HG02571 (cell line): Measurements from ENCODE around the gene C1QL3.
A peak's percentile ranks its signal among the peaks of the same experiment; 100 is the strongest.

Experiments used
- ATAC-seq: cut with Tn5 transposase; IDR thresholded peaks from one replicate; pipeline ENCODE4 v1.9.1; 2021; ENCODE audit warnings: mild to moderate bottlenecking, moderate library complexity; ENCODE audit not compliant: unreplicated experiment

C1QL3 gene

DNA sequence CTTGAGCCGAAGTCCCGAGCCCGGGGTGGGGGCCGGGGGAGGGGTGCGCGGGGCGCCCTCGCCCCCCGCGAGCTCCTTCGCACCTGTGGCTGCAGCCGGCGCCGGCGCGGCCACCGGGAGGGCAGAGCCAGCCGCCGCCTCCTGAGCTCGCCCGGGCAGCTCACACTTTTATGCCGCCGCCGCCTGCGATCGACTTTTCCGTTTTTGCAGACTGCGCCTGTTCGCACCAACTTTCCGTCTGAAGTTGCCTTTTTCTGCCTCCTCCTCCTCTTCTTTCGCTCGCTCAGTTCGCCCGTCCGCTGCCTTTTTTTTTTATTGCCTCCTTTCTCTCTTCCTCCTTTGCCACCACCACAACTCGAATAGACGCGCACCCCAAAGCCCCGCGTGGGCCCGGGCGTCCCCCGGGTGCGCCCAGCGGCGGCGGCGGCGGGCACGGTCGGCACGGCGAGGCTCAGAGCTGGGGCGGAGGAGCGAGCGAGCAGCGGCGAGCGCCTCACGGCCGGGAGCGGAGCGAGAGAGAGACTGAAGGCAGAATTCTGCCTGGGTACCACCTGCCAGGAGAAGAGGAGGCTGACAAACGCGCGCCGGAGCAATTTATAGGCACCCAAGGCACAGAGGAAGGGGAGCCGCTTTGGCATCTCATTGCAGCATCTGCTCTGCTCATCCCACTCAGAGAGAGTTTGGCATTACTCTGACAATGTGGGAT lies at the start of gene C1QL3:
TSS of gene C1QL3 (minus strand) at position 569 of the 706 bp plus-strand sequence. CDS start 814 bp downstream, outside the sequence.
- peak; percentile 34 for ATAC-seq

DNA sequence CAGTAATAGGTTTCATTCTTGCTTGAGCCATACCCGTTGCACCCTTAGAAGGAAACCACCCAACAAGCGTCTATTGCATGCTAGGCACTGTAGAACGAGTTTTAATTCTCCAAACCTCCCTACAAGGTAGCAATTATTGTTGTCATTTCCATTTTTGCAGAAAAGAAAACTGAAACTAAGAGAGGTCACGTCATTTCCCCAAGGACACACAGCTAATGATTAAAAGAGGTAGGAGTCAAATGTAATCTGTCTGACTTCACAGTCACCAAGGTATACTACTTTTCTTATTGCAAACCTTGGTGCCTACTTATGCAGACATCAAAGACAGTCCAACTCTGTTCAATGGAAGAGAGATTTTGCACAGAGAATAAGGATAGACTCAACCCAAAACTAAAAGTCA lies 49.1 kb upstream of the C1QL3 start:
- peak; percentile 86 for ATAC-seq

DNA sequence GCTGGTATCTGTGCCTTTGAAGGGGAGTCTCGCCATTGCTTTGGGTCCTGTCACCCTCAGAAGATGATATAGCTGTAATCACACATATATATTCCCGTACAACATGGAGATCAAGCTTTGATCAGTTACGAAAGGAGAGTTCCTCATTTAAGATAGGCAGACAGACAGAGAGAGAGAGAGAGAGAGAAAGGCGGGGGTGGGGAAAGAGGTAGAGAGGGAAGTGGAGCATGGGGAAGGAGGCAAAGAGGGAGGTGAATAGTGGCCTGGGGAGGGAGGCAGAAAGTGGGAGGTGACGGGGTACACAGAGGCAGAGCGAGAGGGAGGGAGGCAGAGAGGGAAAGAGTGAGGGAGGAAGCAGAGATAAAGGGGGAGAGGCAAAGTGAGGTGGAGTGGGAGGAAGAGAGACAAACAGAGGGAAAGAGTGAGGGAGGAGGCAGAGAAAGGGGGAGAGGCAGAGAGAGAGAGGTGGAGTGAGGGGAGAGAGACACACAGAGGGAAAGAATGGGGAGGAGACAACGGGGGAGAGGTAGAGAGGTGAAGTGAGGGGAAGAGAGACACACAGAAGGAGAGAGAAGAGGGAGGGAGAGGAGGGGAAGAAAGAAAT lies 44.6 kb upstream of the C1QL3 start:
- no peak for ATAC-seq

DNA sequence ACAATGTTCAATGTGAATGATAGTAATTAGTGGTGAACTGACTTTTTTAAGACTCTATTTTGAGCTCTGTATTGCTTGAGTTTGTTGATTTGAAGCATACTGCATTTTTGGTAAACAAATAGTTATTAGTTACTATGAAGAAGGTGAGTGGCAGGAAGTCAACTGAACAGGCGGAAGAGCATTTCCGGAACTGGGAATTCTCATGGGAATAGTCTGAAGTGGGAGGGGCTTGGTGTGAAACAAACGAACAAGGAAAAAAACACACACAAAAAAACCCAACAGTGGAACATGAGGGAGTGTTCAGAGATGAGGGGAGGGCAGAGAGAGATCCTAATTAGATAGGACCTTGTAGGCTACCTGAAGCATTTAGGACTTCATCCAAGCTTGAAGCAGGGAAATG lies 43.9 kb upstream of the C1QL3 start:
- no peak for ATAC-seq

DNA sequence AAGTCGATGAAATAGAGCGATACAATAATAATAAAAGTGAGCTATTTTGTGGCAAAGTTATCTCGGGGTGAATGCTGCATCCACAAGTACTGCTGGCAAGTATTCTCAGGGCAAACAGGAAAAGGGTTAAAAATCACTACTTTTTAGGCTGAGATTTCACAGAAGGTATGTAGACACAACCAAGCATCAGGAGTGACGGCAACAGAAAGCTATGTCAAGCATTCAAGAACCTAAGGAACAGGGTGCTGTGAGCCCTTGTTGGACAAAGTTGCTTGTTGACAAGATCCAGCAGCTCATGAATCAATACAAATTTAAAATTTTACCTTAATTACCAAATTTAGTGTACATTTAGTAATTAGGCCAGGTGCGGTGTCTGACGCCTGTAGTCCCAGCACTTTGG lies 41.2 kb upstream of the C1QL3 start:
- ATAC-seq, result no peak

- ATAC-seq, result no peak
Observed at GRCh38 chr10:16559236-16559773, 37.6 kb upstream of the C1QL3 start.

- ATAC-seq, result no peak
Observed at GRCh38 chr10:16547973-16548372, 26.3 kb upstream of the C1QL3 start.

DNA sequence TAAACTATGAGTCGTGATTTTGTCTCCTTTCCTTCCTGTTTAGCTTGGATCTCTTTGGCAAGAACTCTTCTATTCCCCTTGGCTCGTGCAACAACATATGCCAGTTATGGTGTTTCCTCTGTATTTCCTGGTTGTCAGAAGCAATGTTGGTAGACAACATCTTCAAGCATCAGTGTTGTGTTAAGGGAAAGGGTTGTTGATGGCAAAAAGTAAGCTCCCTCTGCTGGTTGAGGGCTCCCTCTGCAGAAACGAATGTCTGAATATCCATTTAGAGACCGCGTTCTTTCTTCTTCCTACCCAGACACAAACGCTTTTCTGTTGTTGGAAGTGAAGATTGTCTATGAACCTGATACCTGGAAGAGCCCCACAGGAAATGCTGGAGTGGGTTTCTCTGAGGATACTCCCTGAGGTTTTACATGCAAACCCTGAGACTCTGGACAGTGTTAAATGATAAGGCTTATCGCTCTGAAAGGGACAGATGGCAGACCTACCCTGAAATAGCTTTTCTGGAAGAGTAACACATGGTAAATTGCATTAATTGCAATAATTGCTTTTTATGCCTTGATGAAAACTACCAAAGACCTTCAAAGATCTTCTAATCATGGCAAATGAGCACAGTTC lies 23.5 kb upstream of the C1QL3 start:
- ATAC-seq, result no peak

GRCh38 chr10:16544591-16544990 lies 22.9 kb upstream of the C1QL3 start:
- no peak for ATAC-seq

- ATAC-seq, result no peak
Observed at GRCh38 chr10:16544099-16544498, 22.4 kb upstream of the C1QL3 start.

DNA sequence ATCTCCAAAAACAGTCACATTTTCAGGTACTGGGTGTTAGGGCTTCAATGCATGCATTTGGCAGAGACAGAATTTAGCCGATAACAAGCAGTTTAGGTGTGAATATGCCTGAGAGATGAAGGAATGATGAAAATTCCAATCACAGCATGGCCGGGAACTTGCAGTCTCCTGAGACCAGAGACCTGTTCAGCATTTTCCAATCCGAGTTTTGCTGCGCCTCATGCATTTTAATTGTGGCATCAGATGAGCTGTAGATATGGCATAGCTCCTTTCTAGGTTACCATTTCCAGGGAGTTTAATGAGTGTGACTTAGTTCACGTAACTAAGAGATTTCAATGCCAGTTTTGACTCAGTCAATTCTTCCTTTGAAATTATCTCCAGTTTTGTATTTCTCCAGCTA lies 14.5 kb upstream of the C1QL3 start:
- ATAC-seq, result no peak

DNA sequence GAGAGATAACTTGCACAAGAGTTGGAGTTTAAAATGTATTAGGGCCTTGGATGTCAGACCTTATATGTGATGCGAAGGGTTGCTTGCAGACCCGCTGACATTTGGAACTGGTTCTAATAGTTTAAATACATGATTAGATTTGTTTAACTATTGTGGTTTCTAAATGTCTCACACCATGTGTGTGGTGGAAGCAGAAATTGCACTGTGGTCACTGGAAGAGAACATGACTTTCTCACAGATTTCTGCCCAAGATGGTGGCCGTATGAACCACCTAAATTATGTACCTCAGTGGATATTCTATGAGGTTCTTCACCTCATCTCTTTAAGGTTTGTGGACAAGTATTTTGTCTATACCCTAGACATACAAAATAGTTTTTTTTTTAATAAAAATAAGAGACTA lies 8.2 kb upstream of the C1QL3 start:
- ATAC-seq, result no peak

DNA sequence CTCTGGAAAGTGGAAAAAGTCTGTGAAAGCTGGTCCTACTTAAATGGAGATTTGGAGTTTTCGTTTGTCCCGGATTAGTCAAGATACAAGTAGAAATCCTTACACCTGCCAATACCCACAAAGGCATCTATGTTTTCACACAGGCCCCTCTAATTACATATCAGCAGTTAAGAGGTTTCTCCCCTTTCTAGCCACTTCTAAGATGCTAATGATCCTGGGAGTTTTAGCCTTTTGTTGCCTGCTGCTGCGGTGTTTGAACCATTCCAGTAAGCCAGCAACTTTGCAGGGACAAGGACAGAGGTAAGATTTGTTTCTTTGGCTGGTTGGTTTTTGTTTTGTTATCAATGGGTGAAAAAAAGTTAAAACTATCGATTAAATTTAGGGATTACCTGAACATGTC lies 5.8 kb upstream of the C1QL3 start:
- no peak for ATAC-seq

DNA sequence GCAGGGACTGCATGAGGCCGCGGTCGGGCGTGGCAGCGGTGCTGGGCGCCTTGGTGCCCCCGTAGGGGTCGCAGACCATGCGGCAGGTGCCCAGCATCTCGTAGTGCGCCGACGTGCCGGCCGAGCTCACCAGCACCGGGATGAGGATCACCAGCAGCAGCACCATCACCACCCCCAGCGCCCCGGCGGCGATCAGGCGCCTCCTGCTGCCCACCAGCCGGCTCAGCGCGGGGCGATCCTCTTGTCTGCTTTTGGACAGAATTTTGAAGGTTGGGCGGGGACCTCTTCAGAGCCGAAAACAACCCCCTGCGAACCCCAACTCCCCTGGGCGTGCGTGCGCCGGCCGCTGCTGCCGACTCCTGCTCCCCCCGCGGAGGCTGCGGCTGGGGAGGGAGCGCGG lies 779 bp downstream of the C1QL3 start:
- peak; percentile 38 for ATAC-seq

- ATAC-seq, result peak; percentile 26
Observed at GRCh38 chr10:16519908-16520861, 1.5 kb downstream of the C1QL3 start.

- peak; percentile 45 for ATAC-seq
Observed at GRCh38 chr10:16519250-16519907, 2.3 kb downstream of the C1QL3 start.

DNA sequence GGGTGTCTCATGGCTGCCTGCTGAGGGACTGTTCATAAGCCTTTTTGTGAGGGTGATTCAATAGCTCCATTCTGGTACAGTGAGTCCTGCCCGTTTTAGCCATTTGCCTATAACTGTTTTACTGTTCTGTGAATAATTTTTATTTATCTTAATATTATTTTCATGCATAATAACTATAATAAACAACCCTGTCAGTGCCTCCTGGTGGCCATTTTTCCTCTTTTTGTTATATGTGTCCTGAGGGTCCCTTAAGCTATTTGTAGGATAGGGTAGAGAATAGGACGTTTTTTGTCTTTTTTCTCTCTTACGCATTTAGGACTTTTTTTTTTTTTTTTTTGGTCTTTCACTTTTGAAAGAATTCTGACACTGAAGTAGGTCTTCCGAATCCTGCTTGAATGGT lies 2.9 kb downstream of the C1QL3 start:
- ATAC-seq, result no peak

GRCh38 chr10:16510843-16511242 lies 10.8 kb downstream of the C1QL3 start:
- no peak for ATAC-seq

DNA sequence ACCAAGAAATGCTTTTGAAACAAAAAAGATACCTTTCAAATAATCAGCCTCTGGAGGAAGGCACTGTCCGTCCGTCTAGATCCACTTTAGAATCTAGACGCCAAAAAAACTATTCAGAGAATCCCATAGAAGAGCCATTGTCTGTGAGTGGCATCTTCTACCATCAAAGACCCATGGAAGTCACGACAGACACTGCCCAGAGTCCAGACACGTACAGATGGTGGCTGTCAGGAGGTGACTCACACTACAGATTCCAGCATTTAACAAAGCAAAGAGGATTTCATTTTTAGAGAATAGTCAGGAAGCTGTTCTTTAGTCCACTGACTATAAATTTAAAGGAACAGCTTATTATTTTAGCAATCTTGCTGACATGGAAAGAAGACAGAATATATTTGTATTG lies 11.7 kb downstream of the C1QL3 start:
- no peak for ATAC-seq

DNA sequence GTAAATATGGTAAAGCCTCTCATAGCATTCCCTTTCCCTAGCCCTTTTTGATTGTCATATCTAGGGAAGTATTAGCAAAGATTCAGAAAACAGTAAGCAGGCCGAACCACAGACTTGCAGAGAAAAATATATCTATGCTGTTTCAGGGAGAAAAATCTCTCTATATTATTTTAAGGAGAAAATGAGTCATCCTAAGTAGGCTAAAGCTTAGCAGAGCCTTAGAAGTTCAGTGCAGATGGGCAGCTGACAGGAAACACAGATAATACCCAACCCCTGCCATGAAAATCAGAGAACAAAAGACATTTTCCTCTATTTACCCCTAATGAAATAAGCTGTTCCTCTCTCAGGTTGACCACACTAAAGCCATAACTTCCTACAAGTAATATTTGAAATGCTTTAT lies 16.5 kb downstream of the C1QL3 start:
- no peak for ATAC-seq
